ENCODE data around the gene SOX18. TPM values are rescaled to one million over a fixed set of nuclear protein-coding genes. Genes with fewer than 3 reads are reported as not detected.

The SOX18 gene
- total and polyA plus RNA-seq, 8 donors, result 0.58 to 26.6 (median 8.7) TPM

DNA sequence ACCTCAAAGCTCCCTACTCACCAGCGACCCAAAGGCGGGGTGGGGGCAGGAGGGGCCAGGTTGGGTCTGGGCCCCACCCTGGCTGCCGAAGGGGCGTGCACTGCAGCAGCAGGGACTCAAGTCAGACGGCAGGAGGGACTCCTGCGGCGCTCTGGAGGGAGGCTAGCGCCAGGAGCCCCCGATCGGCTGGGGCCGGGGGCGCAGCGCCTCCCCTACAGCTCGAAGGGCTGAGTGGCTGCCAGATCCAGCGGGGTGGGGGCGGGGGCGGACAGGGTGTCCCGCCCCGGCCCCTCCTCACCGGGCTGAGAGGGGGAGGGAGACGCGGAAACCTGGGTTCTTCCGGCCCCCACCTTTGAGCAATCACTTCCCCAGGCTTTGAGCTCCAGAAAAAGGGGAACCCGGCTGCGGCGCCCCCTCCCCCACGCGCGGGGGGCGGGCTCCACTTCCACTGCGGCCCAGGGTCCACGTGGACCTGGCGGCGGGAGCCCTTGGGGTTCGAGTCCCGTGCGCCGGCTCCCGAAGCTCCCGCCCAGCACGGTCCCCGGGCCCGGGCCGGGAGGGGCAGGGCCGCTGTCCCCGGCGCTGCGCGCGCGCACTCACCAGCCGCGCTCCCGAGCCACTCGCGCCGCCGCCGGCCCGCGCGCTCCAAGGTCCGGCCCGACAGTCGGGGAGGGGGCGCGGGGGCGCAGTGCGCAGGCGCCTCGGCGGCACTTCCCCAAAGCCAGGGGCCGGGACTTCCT, 30.0 kb upstream of the SOX18 start, which contains the start of gene RGS19:
TSS of gene RGS19 (minus strand) at position 246 of the 740 bp plus-strand sequence. CDS start 2,632 bp downstream, outside the sequence.
- H3K27ac ChIP-seq, result peak within 1 kb of the TSS; percentile 70 to 88 (median 84)
- H3K36me3 ChIP-seq, result peaks cover 4 to 17% (median 14%) of the 10 kb centered on the region in 4 donors
- H3K4me3 ChIP-seq, result peak within 1 kb of the TSS; percentile 76 to 83 (median 79)
- WGBS, 5 donors, result 0 to 1% (median 1%) methylated on average over 2 to 73 of the region's 73 CpGs
- TF ChIP-seq, protein P1, sequence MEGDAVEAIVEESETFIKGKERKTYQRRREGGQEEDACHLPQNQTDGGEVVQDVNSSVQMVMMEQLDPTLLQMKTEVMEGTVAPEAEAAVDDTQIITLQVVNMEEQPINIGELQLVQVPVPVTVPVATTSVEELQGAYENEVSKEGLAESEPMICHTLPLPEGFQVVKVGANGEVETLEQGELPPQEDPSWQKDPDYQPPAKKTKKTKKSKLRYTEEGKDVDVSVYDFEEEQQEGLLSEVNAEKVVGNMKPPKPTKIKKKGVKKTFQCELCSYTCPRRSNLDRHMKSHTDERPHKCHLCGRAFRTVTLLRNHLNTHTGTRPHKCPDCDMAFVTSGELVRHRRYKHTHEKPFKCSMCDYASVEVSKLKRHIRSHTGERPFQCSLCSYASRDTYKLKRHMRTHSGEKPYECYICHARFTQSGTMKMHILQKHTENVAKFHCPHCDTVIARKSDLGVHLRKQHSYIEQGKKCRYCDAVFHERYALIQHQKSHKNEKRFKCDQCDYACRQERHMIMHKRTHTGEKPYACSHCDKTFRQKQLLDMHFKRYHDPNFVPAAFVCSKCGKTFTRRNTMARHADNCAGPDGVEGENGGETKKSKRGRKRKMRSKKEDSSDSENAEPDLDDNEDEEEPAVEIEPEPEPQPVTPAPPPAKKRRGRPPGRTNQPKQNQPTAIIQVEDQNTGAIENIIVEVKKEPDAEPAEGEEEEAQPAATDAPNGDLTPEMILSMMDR (IDR thresholded peaks at IDR 0.05), result no peak
- no peak for TF ChIP-seq POLR2AphosphoS5 (IDR thresholded peaks at IDR 0.05)
- TF ChIP-seq POLR2A (IDR thresholded peaks at IDR 0.05), result no peak
- no peak for TF ChIP-seq EP300 (IDR thresholded peaks at IDR 0.05)
- no peaks in the 10 kb centered on the region for H3K9me3 ChIP-seq
- H3K4me1 ChIP-seq, result peaks cover 27 to 76% (median 59%) of the 10 kb centered on the region in 4 donors
- DNase-seq, result peak; percentile 82 to 93
- intact Hi-C loops (cut with DNase I; ENCODE audit: low total_unique reads), result no loop called here
- H3K27me3 ChIP-seq, result peaks cover under 1 to 25% (median 10%) of the 10 kb centered on the region in 3 donors

DNA sequence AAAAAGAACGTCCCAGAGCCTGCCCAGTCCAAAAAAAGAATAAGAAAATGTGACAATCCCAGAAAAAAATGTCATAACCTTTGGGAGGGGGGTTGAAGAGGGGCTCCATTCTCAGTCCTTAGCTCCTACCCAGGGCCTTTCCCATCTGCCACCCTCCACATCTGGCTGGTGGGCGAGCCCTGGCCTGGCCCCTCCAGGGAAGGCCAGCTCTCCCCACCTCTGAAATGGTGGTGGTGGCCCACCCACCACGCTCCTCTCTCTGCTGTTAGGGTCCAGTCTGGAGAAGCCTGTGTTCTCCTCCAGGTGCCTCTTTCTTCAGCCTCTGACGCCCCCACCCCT, 29.5 kb upstream of the SOX18 start:
- H3K4me3 ChIP-seq, result peak overlapping the region; percentile 76 to 83 (median 79)
- 9 to 16% (median 11%) methylated on average over 4 of the region's 4 CpGs for WGBS, 5 donors
- peaks cover 9 to 23% (median 20%) of the 10 kb centered on the region in 4 donors for H3K36me3 ChIP-seq
- H3K27me3 ChIP-seq, result peaks cover 0 to 20% (median 5%) of the 10 kb centered on the region in 3 donors
- no peaks in the 10 kb centered on the region for H3K9me3 ChIP-seq
- peak overlapping the region; percentile 66 to 88 (median 84) for H3K27ac ChIP-seq
- TF ChIP-seq POLR2AphosphoS5 (IDR thresholded peaks at IDR 0.05) (no peak), EP300 (IDR thresholded peaks at IDR 0.05) (no peak), POLR2A (IDR thresholded peaks at IDR 0.05) (no peak)
- TF ChIP-seq, protein P1 (IDR thresholded peaks at IDR 0.05), result no peak
- peaks cover 23 to 70% (median 54%) of the 10 kb centered on the region in 4 donors for H3K4me1 ChIP-seq
- no peak for DNase-seq
- intact Hi-C loops (cut with DNase I; ENCODE audit: low total_unique reads), result no loop called here

DNA sequence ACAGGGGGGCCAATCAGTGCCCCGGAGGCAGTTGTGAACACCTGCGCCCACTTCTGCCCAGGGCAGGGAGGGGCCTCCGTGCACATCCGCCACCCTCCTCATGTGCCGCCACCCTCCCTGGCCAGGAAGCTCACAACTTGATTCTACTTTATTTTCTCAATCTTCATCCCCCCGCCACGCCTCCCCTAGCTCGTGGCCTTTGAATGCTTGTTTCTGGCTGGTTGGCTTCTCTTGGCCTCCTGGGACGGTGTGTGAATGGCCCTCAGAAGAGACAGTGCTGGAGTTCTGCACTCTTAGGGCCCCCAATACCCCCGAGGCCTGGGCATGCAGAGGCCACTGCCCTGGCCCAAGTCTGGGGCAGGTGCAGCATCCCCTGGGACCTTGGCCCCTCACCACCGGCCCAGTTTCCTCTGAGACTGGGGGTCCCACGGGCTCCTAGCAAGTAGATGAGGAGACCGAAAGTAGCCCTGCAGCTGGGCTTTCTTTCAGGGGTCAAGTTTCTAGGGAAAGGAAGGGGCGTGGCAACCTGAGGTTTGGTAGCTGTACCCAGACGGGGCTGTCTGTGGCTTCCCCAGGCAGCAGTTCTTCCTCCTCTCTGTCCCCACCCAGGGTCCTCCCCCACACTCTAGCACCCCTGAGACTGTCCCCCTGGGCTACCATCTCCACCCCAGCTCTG, 28.6 kb upstream of the SOX18 start:
- peak overlapping the region in 4 of 5 donors; percentile 25 to 88 (median 76) for H3K27ac ChIP-seq
- TF ChIP-seq POLR2AphosphoS5 (IDR thresholded peaks at IDR 0.05) (no peak), POLR2A (IDR thresholded peaks at IDR 0.05) (no peak), EP300 (IDR thresholded peaks at IDR 0.05) (no peak)
- TF ChIP-seq, protein P1 (IDR thresholded peaks at IDR 0.05), result no peak
- peaks cover 0 to 11% (median 0%) of the 10 kb centered on the region in 3 donors for H3K27me3 ChIP-seq
- H3K36me3 ChIP-seq, result peaks cover 16 to 32% (median 29%) of the 10 kb centered on the region in 4 donors
- peaks cover 14 to 61% (median 45%) of the 10 kb centered on the region in 4 donors for H3K4me1 ChIP-seq
- intact Hi-C loops (cut with DNase I; ENCODE audit: low total_unique reads), result no loop called here
- no peaks in the 10 kb centered on the region for H3K9me3 ChIP-seq
- peak; percentile 41 to 62 for DNase-seq
- 57 to 65% (median 61%) methylated on average over 14 to 15 of the region's 15 CpGs for WGBS, 5 donors
- peak overlapping the region; percentile 76 to 83 (median 79) for H3K4me3 ChIP-seq

DNA sequence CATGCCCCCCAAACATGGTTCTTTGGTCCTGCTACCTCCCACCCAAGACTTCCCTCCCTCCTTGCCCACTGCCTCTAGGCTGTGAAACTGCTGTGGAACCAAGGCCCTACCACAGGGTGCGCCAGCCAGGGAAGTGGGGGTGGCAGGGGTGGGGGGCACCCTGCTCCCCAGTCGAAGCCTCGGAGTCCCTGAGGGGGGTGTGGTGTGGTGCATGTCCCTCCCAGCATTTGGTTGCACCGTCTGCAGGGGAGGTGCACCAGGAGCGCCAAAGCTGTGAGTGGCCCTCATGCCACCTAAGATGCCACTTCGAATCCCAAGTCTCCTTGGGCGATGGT, 28.1 kb upstream of the SOX18 start:
- WGBS, 5 donors, result 72 to 85% (median 80%) methylated on average over 4 to 7 of the region's 7 CpGs
- no peak for TF ChIP-seq POLR2A (IDR thresholded peaks at IDR 0.05)
- no peak for TF ChIP-seq POLR2AphosphoS5 (IDR thresholded peaks at IDR 0.05)
- TF ChIP-seq EP300 (IDR thresholded peaks at IDR 0.05), result no peak
- TF ChIP-seq, protein P1 (IDR thresholded peaks at IDR 0.05), result no peak
- peaks cover 0 to 6% (median 0%) of the 10 kb centered on the region in 3 donors for H3K27me3 ChIP-seq
- H3K9me3 ChIP-seq, result no peaks in the 10 kb centered on the region
- DNase-seq, result no peak
- H3K4me3 ChIP-seq, result peak overlapping the region; percentile 76 to 83 (median 79)
- intact Hi-C loops (cut with DNase I; ENCODE audit: low total_unique reads), result no loop called here
- H3K27ac ChIP-seq, result peak overlapping the region in 3 of 5 donors; percentile 66 to 88 (median 85)
- H3K36me3 ChIP-seq, result peaks cover 16 to 37% (median 34%) of the 10 kb centered on the region in 4 donors
- peaks cover 12 to 56% (median 40%) of the 10 kb centered on the region in 4 donors for H3K4me1 ChIP-seq
